Psoas muscle (tissue), 8 donors: ENCODE measurements around the gene CFAP97D1. TPM values are rescaled to one million over a fixed set of nuclear protein-coding genes. Genes with fewer than 3 reads are reported as not detected.
"Not testable (repeated sequence)": the region's sequence is repeated elsewhere in the genome, so short reads cannot be mapped to it uniquely, and the experiment has no call there.

ENCODE experiments used
- ATAC-seq, 4 donors: fragments of 200-7000 bp; cut with Tn5 transposase; one replicate each; pipeline ENCODE4 v1.9.1; 2020; ENCODE audit warnings: moderate library complexity in 3 of 4, mild to moderate bottlenecking in 2 of 4
- DNase-seq, 2 donors: peaks; one replicate each; pipeline ENCODE4 v3.0.0-alpha.2; 2020
- H3K27ac ChIP-seq: fragments of 200-600 bp; one replicate; pipeline ENCODE4 v1.8.0; 2022
- H3K27me3 ChIP-seq, 3 donors: fragments of 200-600 bp in 1 of 3; one replicate each; pipeline versions ENCODE4 v1.6.1 to v1.8.0; 2013 to 2022; ENCODE audit warnings: low read length in 2 of 3, mild to moderate bottlenecking in 2 of 3, moderate library complexity in 1 of 3; ENCODE audit not compliant: insufficient read depth in 3 of 3
- H3K36me3 ChIP-seq, 2 donors: fragments of 200-600 bp in 1 of 2; one replicate each; pipeline versions ENCODE4 v1.6.1 to v1.8.0; 2013 to 2022; ENCODE audit warnings: low read depth in 1 of 2, mild to moderate bottlenecking in 1 of 2, moderate library complexity in 1 of 2; ENCODE audit not compliant: insufficient read depth in 1 of 2
- H3K4me1 ChIP-seq: fragments of 200-600 bp; one replicate; pipeline ENCODE4 v1.8.0; 2022
- H3K4me3 ChIP-seq: fragments of 200-600 bp; one replicate; pipeline ENCODE4 v1.8.0; 2022; ENCODE audit warnings: mild to moderate bottlenecking
- H3K9me3 ChIP-seq: fragments of 200-600 bp; one replicate; pipeline ENCODE4 v1.8.0; 2022
- WGBS, 3 donors: extraction: QIAGEN DNeasy Blood & Tissue Kit; methylation state at CpG; one replicate each; pipeline versions ENCODE4 v1.1.6 to v1.1.7; 2013; 5-methylcytosine and 5-hydroxymethylcytosine counted together
- intact Hi-C, 2 donors: fragments of 100-400 bp; cut with DNase I; formaldehyde crosslinking; loops; one replicate each; pipeline versions ENCODE4 v1.11.0 to v1.14.2; 2022
- polyA plus RNA-seq, 3 donors: library from polyadenylated mRNA; stranded (reverse); fragments of 200-250 nt; gene quantifications; one replicate each; pipeline ENCODE4 v1.2.3, GENCODE V29; 2013
- total RNA-seq, 4 donors: library from RNA; stranded (reverse); fragmentation: NEBNext Ultra II Directional in 2 of 4; extraction: Animal tissue kit (Norgen Biotek cat#: 25700) in 2 of 4; gene quantifications; one replicate each; pipeline versions ENCODE4 v1.2.1 to v1.2.4, GENCODE V29; 2021 to 2023
- TF ChIP-seq, protein P1 (sequence below): fragments of 200-600 bp; IDR thresholded peaks from one replicate; pipeline ENCODE4 v1.8.0; 2022; ENCODE audit warnings: antibody characterized with exemption
- donor health status: healthy with polysubstance abuse.
- donor health status: DM: no; HTN: no; CAD: no; lungs with moderate emphysema.
- donor health status: Bipolar disorder and iron deficiency.
- donor health status: healthy.
- donor health status: DM: yes; HTN: yes; CAD: no.
- donor health status: DM: no; HTN: no; CAD: no.
- donor health status: DM: no; HTN: no; CAD: no.
- donor health status: DM: yes; HTN: yes; CAD: no.

The CFAP97D1 gene
- total and polyA plus RNA-seq, 7 donors: 0.01 to 0.17 TPM; not detected in 5

DNA sequence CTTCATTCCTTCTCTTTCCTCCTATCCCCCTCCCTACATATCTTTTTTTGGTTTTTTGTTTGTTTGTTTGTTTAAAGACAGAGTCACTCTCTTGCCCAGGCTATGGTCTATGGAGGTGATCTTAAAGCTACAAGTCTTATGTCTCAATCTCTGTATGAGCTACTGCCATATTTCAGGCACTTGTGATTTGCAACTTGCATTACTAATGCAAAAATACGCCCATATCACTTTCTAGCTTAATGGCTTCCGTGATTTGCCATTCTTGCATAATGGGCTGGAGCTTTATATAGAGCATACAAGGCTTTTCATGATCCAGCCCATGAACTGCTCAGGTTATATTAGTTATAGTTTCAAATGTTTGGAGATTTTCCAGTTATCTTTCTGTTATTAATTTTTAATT lies 7.5 kb downstream of the CFAP97D1 start:
- WGBS, 3 donors: 49 to 62% (median 52%) methylated on average over 2 of the region's 2 CpGs
- ATAC-seq: peak; percentile 37 to 87 (median 73)
- DNase-seq: no peak
- Histone ChIP-seq H3K4me3 (no peak overlapping the region), H3K27me3 (no peaks in the 10 kb centered on the region), H3K27ac (peak overlapping the region; percentile 36), H3K4me1 (peaks cover 3% of the 10 kb centered on the region), H3K36me3 (no peaks in the 10 kb centered on the region), H3K9me3 (no peaks in the 10 kb centered on the region)
- intact Hi-C loops: no loop called here
- TF ChIP-seq, protein P1, sequence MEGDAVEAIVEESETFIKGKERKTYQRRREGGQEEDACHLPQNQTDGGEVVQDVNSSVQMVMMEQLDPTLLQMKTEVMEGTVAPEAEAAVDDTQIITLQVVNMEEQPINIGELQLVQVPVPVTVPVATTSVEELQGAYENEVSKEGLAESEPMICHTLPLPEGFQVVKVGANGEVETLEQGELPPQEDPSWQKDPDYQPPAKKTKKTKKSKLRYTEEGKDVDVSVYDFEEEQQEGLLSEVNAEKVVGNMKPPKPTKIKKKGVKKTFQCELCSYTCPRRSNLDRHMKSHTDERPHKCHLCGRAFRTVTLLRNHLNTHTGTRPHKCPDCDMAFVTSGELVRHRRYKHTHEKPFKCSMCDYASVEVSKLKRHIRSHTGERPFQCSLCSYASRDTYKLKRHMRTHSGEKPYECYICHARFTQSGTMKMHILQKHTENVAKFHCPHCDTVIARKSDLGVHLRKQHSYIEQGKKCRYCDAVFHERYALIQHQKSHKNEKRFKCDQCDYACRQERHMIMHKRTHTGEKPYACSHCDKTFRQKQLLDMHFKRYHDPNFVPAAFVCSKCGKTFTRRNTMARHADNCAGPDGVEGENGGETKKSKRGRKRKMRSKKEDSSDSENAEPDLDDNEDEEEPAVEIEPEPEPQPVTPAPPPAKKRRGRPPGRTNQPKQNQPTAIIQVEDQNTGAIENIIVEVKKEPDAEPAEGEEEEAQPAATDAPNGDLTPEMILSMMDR: no peak

DNA sequence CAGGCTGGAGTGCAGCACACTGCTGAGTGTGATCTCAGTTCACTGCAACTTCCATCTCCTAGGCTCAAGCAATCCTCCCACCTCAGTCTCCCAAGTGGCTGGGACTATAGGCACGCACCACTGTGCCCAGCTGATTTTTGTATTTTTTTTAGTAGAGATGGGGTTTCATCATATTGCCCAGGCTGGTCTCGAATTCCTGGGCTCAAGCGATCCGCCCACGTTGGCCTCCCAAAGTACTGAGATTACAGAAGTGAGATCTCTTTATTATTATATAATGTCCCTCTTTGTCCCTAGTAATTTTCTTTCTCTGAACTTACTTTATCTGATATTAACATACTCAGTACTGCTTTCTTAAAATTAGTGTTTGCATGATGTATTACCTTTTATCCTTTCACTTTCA lies 8.3 kb downstream of the CFAP97D1 start:
- no peak for DNase-seq
- H3K4me3 ChIP-seq: no peak overlapping the region
- intact Hi-C loops: no loop called here
- H3K27ac ChIP-seq: no peak overlapping the region
- ATAC-seq: no peak
- H3K9me3 ChIP-seq: no peaks in the 10 kb centered on the region
- H3K4me1 ChIP-seq: peaks cover 3% of the 10 kb centered on the region
- WGBS, 3 donors: 81 to 88% (median 86%) methylated on average over 5 of the region's 5 CpGs
- TF ChIP-seq, protein P1: no peak
- no peaks in the 10 kb centered on the region for H3K36me3 ChIP-seq
- no peaks in the 10 kb centered on the region for H3K27me3 ChIP-seq

DNA sequence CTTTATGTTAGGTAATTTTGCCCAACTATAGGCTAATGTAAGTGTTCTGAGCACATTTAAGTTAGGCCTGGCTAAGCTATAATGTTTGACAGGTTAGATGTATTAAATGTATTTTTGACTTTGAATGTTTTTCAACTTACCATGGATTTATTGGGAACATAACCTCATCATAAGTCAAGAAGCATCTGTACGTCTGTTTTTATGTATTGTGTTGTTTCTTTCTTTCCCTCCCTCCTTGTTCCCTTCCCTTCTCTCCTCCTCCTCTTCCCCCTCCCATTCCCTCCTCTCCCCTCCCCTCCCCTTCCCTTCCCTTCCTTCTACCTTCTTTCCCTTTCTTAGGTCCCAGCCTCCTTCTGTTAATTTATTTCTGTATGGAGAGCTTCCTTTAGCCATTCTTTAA lies 9.2 kb downstream of the CFAP97D1 start:
- no peaks in the 10 kb centered on the region for H3K9me3 ChIP-seq
- intact Hi-C loops: no loop called here
- H3K27me3 ChIP-seq: no peaks in the 10 kb centered on the region
- WGBS, 3 donors: 69 to 90% (median 89%) methylated on average over 1 of the region's 1 CpG
- TF ChIP-seq, protein P1: no peak
- H3K36me3 ChIP-seq: no peaks in the 10 kb centered on the region
- no peak overlapping the region for H3K4me3 ChIP-seq
- ATAC-seq (no peak), DNase-seq (no peak)
- H3K4me1 ChIP-seq: peaks cover 3% of the 10 kb centered on the region
- H3K27ac ChIP-seq: no peak overlapping the region

DNA sequence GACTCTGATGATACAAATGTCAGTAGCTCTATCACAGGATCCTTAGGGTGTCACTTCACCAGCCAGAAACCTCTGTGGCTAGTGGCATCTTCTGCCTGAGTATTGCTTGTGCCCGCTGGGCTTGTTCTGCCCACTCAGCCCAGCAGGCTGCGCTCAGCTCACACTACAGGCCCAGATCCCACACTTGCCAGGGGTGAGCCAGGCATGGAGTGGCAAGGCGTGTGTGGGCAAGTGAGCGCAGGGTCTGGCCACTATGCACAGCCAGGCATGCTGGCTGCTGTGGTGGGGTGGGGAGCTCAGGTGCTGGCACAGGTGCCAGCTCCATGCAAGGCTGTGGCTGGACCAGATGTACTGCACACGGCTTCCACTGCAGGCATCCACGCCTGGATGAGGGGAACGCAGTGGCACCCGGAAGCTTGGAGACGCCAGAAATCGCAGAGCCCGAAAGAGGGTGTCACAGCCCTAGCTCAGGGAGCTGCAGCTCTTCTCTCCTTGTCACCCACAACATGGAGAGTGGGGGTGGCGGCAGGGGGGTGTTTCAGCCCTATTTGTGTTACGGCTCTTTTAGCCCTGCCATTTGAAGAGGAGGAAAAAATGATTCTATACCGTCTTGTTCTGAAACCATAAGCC lies 10.2 kb downstream of the CFAP97D1 start:
- H3K36me3 ChIP-seq: no peaks in the 10 kb centered on the region
- H3K4me1 ChIP-seq: peaks cover 3% of the 10 kb centered on the region
- no peak overlapping the region for H3K27ac ChIP-seq
- H3K27me3 ChIP-seq: no peaks in the 10 kb centered on the region
- intact Hi-C loops: no loop called here
- no peak overlapping the region for H3K4me3 ChIP-seq
- 85 to 92% (median 92%) methylated on average over 14 of the region's 14 CpGs for WGBS, 3 donors
- TF ChIP-seq, protein P1: no peak
- H3K9me3 ChIP-seq: no peaks in the 10 kb centered on the region
- DNase-seq: no peak
- ATAC-seq: no peak

DNA sequence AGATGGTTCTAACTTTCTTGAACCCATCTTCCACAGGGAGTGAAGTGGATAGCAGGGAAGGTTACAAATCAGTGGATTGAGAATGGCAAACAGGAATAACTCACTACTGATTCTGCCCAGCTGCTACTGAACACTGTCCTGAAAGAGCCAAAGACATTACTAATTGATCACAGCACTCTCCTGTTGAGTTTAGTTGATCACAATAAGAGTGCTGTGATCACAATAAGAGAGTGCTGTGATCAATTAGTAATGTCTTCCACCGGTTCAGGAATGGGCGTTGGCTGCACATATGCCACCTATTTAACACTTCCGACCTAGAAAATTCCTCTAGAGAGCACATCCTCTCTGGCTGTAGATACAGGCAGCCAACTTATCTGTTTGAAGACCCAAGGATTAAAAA lies 11.4 kb downstream of the CFAP97D1 start:
- TF ChIP-seq, protein P1: no peak
- no peaks in the 10 kb centered on the region for H3K27me3 ChIP-seq
- H3K27ac ChIP-seq: no peak overlapping the region
- DNase-seq: no peak
- no peaks in the 10 kb centered on the region for H3K36me3 ChIP-seq
- peak in 3 of 4 donors; percentile 67 to 75 (median 69) for ATAC-seq
- WGBS, 3 donors: 7 to 15% (median 9%) methylated on average over 3 of the region's 3 CpGs
- peaks cover 3% of the 10 kb centered on the region for H3K4me1 ChIP-seq
- no peaks in the 10 kb centered on the region for H3K9me3 ChIP-seq
- H3K4me3 ChIP-seq: no peak overlapping the region
- intact Hi-C loops: no loop called here

DNA sequence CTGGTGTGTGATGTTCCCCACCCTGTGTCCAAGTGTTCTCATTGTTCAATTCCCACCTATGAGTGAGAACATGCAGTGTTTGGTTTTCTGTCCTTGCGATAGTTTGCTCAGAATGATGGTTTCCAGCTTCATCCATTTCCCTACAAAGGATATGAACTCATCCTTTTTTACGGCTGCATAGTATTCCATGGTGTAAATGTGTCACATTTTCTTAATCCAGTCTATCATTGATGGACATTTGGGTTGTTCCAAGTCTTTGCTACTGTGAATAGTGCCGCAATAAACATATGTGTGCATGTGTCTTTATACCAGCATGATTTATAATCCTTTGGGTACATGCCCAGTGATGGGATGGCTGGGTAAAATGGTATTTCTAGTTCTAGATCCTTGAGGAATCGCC lies 12.4 kb downstream of the CFAP97D1 start:
- intact Hi-C loops, H3K4me3 ChIP-seq, H3K27ac ChIP-seq, H3K4me1 ChIP-seq, H3K27me3 ChIP-seq, ATAC-seq, H3K36me3 ChIP-seq, H3K9me3 ChIP-seq, DNase-seq: not testable (repeated sequence)
- 94 to 95% (median 94%) methylated on average over 4 of the region's 4 CpGs for WGBS, 3 donors

DNA sequence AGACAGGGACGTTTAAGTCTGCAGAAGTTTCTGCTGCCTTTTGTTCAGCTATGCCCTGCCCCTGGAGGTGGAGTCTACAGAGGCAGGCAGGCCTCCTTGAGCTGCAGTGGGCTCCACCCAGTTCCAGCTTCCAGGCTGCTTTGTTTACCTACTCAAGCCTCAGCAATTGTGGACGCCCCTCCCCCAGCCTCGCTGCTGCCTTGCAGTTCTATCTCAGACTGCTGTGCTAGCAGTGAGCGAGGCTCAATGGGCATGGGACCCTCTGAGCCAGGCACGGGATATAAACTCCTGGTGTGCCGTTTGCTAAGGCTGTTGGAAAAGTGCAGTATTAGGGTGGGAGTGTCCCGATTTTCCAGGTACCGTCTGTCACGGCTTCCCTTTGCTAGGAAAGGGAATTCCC lies 17.8 kb downstream of the CFAP97D1 start:
- DNase-seq, H3K36me3 ChIP-seq, intact Hi-C loops, H3K4me3 ChIP-seq, H3K4me1 ChIP-seq, H3K27ac ChIP-seq, H3K27me3 ChIP-seq, ATAC-seq, H3K9me3 ChIP-seq: not testable (repeated sequence)
- WGBS, 3 donors: 83 to 90% (median 87%) methylated on average over 8 to 9 of the region's 9 CpGs
